GM23248 (cell line): Measurements from ENCODE around the gene GSTO2. TPM values are rescaled to one million over a fixed set of nuclear protein-coding genes. Genes with fewer than 3 reads are reported as not detected.

Experiments used
- DNase-seq: peaks from one replicate; pipeline ENCODE4 v3.0.0-alpha.2; 2015
- H2AFZ ChIP-seq: fragments of 200-600 bp; sonication (generic); 2 replicates; pipeline ENCODE4 v1.6.1; 2016; ENCODE audit warnings: antibody characterized with exemption
- H3F3A ChIP-seq: fragments of 200-600 bp; sonication (generic); 2 replicates; pipeline ENCODE4 v1.6.1; 2016; ENCODE audit warnings: mild to moderate bottlenecking, antibody characterized with exemption, mixed run types; ENCODE audit not compliant: insufficient read depth
- H3K27ac ChIP-seq: fragments of 200-600 bp; sonication (generic); 2 replicates; pipeline ENCODE4 v1.5.1; 2016; ENCODE audit warnings: mild to moderate bottlenecking
- H3K27me3 ChIP-seq: fragments of 200-600 bp; sonication (generic); replicated peaks from 2 replicates; pipeline ENCODE4 v1.6.1; 2016; ENCODE audit warnings: mild to moderate bottlenecking; ENCODE audit not compliant: insufficient read depth
- H3K36me3 ChIP-seq: fragments of 200-600 bp; sonication (generic); 2 replicates; pipeline ENCODE4 v1.6.1; 2016; ENCODE audit warnings: low read depth, mild to moderate bottlenecking
- H3K4me1 ChIP-seq: fragments of 200-600 bp; sonication (generic); 2 replicates; pipeline ENCODE4 v1.6.1; 2016; ENCODE audit warnings: mild to moderate bottlenecking; ENCODE audit not compliant: insufficient read depth
- H3K4me2 ChIP-seq: fragments of 200-600 bp; sonication (generic); one replicate; pipeline ENCODE4 v1.6.1; 2016; ENCODE audit warnings: mild to moderate bottlenecking; ENCODE audit not compliant: unreplicated experiment
- H3K4me3 ChIP-seq: fragments of 200-600 bp; sonication (generic); 2 replicates; pipeline ENCODE4 v1.5.1; 2016; ENCODE audit warnings: mild to moderate bottlenecking
- H3K79me2 ChIP-seq: fragments of 200-600 bp; sonication (generic); 2 replicates; pipeline ENCODE4 v1.6.1; 2016; ENCODE audit warnings: mild to moderate bottlenecking; ENCODE audit not compliant: insufficient read depth
- H3K9ac ChIP-seq: fragments of 200-600 bp; sonication (generic); 2 replicates; pipeline ENCODE4 v1.6.1; 2016; ENCODE audit warnings: mild to moderate bottlenecking
- H3K9me2 ChIP-seq: fragments of 200-600 bp; sonication (generic); 2 replicates; pipeline ENCODE4 v1.6.1; 2016; ENCODE audit warnings: mixed run types, mild to moderate bottlenecking, moderate library complexity; ENCODE audit not compliant: insufficient read depth
- H3K9me3 ChIP-seq: fragments of 200-600 bp; sonication (generic); one replicate; pipeline ENCODE4 v1.6.1; 2017; ENCODE audit warnings: low read depth
- H4K20me1 ChIP-seq: fragments of 200-600 bp; sonication (generic); 2 replicates; pipeline ENCODE4 v1.6.0; 2016; ENCODE audit not compliant: insufficient read depth
- EZH2 ChIP-seq: fragments of 200-600 bp; sonication (generic); IDR thresholded peaks from 2 replicates; pipeline ENCODE4 v1.6.1; 2018; ENCODE audit warnings: antibody characterized with exemption, mild to moderate bottlenecking; ENCODE audit not compliant: insufficient read depth, poor library complexity, severe bottlenecking
- EZH2phosphoT487 ChIP-seq: fragments of 200-600 bp; sonication (generic); IDR thresholded peaks from 2 replicates; pipeline ENCODE4 v1.6.1; 2018; ENCODE audit warnings: antibody characterized with exemption, moderate library complexity, mild to moderate bottlenecking, low read depth; ENCODE audit not compliant: insufficient read depth
- WGBS, 2 experiments: methylation state at CpG; one replicate each; pipeline ENCODE4 v1.1.6; 2015 to 2017; ENCODE audit warnings: low lambda C conversion rate in 2 of 2, low coverage in 1 of 2; ENCODE audit errors: missing lambda C conversion rate in 2 of 2; 5-methylcytosine and 5-hydroxymethylcytosine counted together
- in situ Hi-C: fragments of 300-500 bp; cut with MboI; formaldehyde crosslinking; loops from 2 replicates; pipeline ENCODE4 v1.15.0; 2020
- polyA plus RNA-seq: library from polyadenylated mRNA; unstranded; fragments of >200 nt; fragmentation: Nextera tagmentation; extraction: Ambion mirVana; gene quantifications from 2 replicates; pipeline ENCODE4 v1.2.1, GENCODE V29; 2016
- total RNA-seq: library from RNA; depleted of rRNA; stranded (reverse); fragments of >200 nt; shearing (Covaris generic); gene quantifications from 2 replicates; pipeline ENCODE4 v1.2.3, GENCODE V29; 2014

Gene GSTO2
- total and polyA plus RNA-seq, 2 experiments from 2014 or later: 1.1 to 2.2 TPM

DNA sequence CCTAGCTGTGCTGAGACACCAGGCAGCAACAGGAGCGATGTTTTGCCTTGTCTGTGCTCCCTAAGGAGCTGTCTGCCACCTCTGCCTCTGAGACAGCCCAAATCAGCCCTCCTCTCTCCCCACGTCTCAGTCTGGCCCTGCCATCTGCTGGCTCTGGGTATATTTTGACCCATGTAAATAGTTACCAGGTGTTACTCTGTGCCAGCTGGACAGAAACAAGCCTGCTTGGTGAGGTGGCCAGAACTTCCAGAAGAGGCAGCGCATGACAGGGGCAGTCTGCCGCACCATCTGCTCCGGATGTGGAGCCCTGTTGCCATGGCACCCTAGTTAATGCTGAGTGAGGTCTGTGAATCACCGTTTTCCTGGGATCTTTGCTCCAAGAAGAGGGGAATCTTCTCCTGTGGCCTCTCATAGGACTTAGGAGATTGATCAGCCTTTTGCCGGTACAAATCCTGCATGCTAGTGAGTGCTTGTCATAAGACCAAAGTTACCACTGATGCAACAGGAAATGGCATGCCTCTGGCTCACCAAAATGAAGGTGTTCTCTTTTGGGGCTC is 31.8 kb downstream of the GSTO2 start:
- H3F3A ChIP-seq: peaks cover 47% of the 10 kb centered on the region
- H3K36me3 ChIP-seq: no peaks in the 10 kb centered on the region
- H3K4me3 ChIP-seq: peak overlapping the region; percentile 64
- H4K20me1 ChIP-seq: no peaks in the 10 kb centered on the region
- no peaks in the 10 kb centered on the region for H3K9me3 ChIP-seq
- DNase-seq: peak; percentile 100
- peak overlapping the region; percentile 96 for H3K9ac ChIP-seq
- H3K79me2 ChIP-seq: no peaks in the 10 kb centered on the region
- peak overlapping the region; percentile 100 for H3K27ac ChIP-seq
- H3K27me3 ChIP-seq: no peaks in the 10 kb centered on the region
- TF ChIP-seq EZH2: no peak
- no peak for TF ChIP-seq EZH2phosphoT487
- in situ Hi-C loops: no loop called here
- H3K9me2 ChIP-seq: no peaks in the 10 kb centered on the region
- no peak overlapping the region for H2AFZ ChIP-seq
- peaks cover 26% of the 10 kb centered on the region for H3K4me1 ChIP-seq
- 1 to 2% methylated on average over 7 of the region's 7 CpGs for WGBS, 2 experiments
- H3K4me2 ChIP-seq: peak overlapping the region; percentile 93

GRCh38 chr10:104301907-104302690 is 33.1 kb downstream of the GSTO2 start:
- no peak for TF ChIP-seq EZH2phosphoT487
- TF ChIP-seq EZH2: no peak
- Histone ChIP-seq H3K27me3 (no peaks in the 10 kb centered on the region), H3K27ac (peak overlapping the region; percentile 100), H3K9ac (peak overlapping the region; percentile 96), H3F3A (peaks cover 55% of the 10 kb centered on the region), H2AFZ (no peak overlapping the region), H4K20me1 (no peaks in the 10 kb centered on the region), H3K36me3 (no peaks in the 10 kb centered on the region), H3K4me3 (no peak overlapping the region), H3K9me3 (no peaks in the 10 kb centered on the region), H3K4me1 (peaks cover 26% of the 10 kb centered on the region), H3K79me2 (no peaks in the 10 kb centered on the region), H3K4me2 (no peak overlapping the region), H3K9me2 (no peaks in the 10 kb centered on the region)
- in situ Hi-C loops: no loop called here
- 92 to 95% methylated on average over 3 of the region's 3 CpGs for WGBS, 2 experiments
- peak; percentile 57 for DNase-seq

DNA sequence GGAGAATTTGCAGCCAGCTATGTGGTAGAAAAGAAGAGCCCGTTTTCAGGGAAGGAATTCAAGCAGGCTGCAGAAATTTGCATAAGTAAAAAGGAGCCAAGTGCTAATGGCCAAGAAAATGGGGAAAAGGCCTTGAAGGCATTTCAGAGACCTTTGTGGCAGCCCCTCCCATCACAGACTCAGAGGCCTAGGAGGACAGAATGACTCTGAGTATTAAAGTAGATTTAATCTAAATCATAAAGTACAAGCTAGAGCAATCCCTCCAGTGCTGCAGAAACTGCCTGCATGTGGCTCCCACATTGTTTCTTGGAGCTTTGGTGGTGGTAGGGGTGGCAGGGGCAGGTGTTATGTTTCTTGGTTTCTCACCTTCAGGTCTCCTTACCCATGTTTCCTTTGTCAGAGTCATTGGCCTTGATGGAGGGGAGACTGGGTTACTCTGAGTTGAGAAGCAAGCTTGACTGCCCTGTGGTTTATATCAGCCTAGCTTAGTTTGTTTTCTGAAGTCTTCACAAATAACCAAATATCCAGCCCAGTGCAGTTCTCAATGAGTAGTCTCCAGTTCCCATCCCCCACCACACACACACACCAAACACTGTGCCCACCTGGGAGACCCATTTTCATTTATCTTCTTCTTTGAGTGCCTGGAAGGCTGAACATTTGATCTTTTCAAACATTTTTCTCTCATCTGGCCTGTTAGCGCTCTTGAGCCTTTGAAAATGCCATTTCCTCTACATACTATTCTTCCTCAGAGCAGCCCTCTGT is 34.8 kb downstream of the GSTO2 start:
- peaks cover 30% of the 10 kb centered on the region for H3K4me1 ChIP-seq
- no peak overlapping the region for H2AFZ ChIP-seq
- 0 out of 2 replicates have a peak, but pooled peaks cover 8% of the 10 kb centered on the region for H3K36me3 ChIP-seq
- H3K27ac ChIP-seq: no peak overlapping the region
- WGBS, 2 experiments: 48 to 51% methylated on average over 2 of the region's 2 CpGs
- no peaks in the 10 kb centered on the region for H3K27me3 ChIP-seq
- H3K9me3 ChIP-seq: no peaks in the 10 kb centered on the region
- no peak for TF ChIP-seq EZH2phosphoT487
- TF ChIP-seq EZH2: no peak
- no peaks in the 10 kb centered on the region for H3K9me2 ChIP-seq
- no peak for DNase-seq
- H4K20me1 ChIP-seq: no peaks in the 10 kb centered on the region
- H3K79me2 ChIP-seq: peaks cover 12% of the 10 kb centered on the region
- in situ Hi-C loops: no loop called here
- peaks cover 59% of the 10 kb centered on the region for H3F3A ChIP-seq
- H3K4me2 ChIP-seq: no peak overlapping the region
- no peak overlapping the region for H3K4me3 ChIP-seq
- H3K9ac ChIP-seq: no peak overlapping the region

DNA sequence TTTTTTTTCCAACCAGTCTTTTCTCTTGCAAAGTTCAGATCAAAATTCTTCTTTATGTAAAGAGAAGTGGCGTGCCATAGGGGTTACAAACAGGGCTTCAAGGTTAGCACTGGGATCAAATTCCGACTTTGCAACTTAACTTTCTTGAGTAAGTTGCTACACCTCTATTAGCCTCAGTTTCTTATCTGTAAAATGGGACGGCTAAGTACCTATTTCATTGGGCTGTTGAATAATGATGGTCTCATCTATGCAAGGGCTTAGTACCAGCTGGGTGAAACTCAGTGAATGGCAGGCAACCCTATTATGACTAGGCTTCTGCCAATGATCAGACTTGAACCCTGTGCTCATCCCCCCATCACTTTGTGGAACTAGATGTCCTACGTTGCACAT is 35.4 kb downstream of the GSTO2 start:
- Histone ChIP-seq H4K20me1 (no peaks in the 10 kb centered on the region), H3K79me2 (peaks cover 14% of the 10 kb centered on the region), H3K4me2 (no peak overlapping the region), H3K9me3 (no peaks in the 10 kb centered on the region), H3F3A (peaks cover 57% of the 10 kb centered on the region), H3K9me2 (no peaks in the 10 kb centered on the region), H3K9ac (no peak overlapping the region), H2AFZ (no peak overlapping the region), H3K36me3 (0 out of 2 replicates have a peak, but pooled peaks cover 10% of the 10 kb centered on the region), H3K27ac (no peak overlapping the region), H3K27me3 (no peaks in the 10 kb centered on the region), H3K4me3 (no peak overlapping the region), H3K4me1 (peaks cover 25% of the 10 kb centered on the region)
- in situ Hi-C loops: no loop called here
- TF ChIP-seq EZH2 (no peak), EZH2phosphoT487 (no peak)
- DNase-seq: no peak
- 89% methylated on average over 4 of the region's 4 CpGs for WGBS, 2 experiments
